Breast epithelium (tissue), 4 donors: Measurements from ENCODE around the gene MCM7. TPM values are rescaled to one million over a fixed set of nuclear protein-coding genes. Genes with fewer than 3 reads are reported as not detected.
"Not testable (repeated sequence)": the region's sequence is repeated elsewhere in the genome, so short reads cannot be mapped to it uniquely, and the experiment has no call there.

Experiments used
- DNase-seq, 2 donors: peaks; one replicate each; pipeline ENCODE4 v3.0.0-alpha.2; 2019; ENCODE audit warnings: low spot score in 2 of 2
- H3K27ac ChIP-seq, 2 donors: fragments of 200-600 bp; sonication (generic) in 1 of 2; one replicate each; pipeline ENCODE4 v1.5.1; 2016 to 2019; ENCODE audit warnings: mild to moderate bottlenecking in 1 of 2
- H3K27me3 ChIP-seq, 2 donors: fragments of 200-600 bp; sonication (generic) in 1 of 2; one replicate each; pipeline versions ENCODE4 v1.5.1 to v1.6.0; 2017 to 2019; ENCODE audit warnings: control low read depth in 1 of 2, mild to moderate bottlenecking in 1 of 2
- H3K36me3 ChIP-seq: fragments of 200-600 bp; one replicate; pipeline ENCODE4 v1.5.1; 2019
- H3K4me1 ChIP-seq, 2 donors: fragments of 200-600 bp; sonication (generic); one replicate each; pipeline ENCODE4 v1.5.1; 2016 to 2019; ENCODE audit warnings: control low read depth in 1 of 2
- H3K4me3 ChIP-seq, 3 donors: fragments of 200-600 bp; sonication (generic); 1 replicate in 2 of 3; 2 replicates in 1 of 3; pipeline ENCODE4 v1.5.1; 2016 to 2019; ENCODE audit warnings: mild to moderate bottlenecking in 3 of 3, moderate library complexity in 2 of 3
- H3K9me3 ChIP-seq, 2 donors: fragments of 200-600 bp; sonication (generic) in 1 of 2; one replicate each; pipeline ENCODE4 v1.5.1; 2016 to 2019; ENCODE audit warnings: control low read depth in 1 of 2
- CTCF ChIP-seq, 3 donors: fragments of 450-650 bp; IDR thresholded peaks; one replicate each; pipeline ENCODE4 v1.5.1; 2016 to 2017; ENCODE audit warnings: antibody characterized with exemption in 3 of 3, mild to moderate bottlenecking in 3 of 3, moderate library complexity in 3 of 3
- POLR2A ChIP-seq: fragments of 450-650 bp; IDR thresholded peaks from one replicate; pipeline ENCODE4 v1.6.1; 2016; ENCODE audit warnings: antibody characterized with exemption, mild to moderate bottlenecking, moderate library complexity
- POLR2AphosphoS5 ChIP-seq, 3 donors: sonication (generic); formaldehyde crosslinking; IDR thresholded peaks; one replicate each; pipeline ENCODE4 v1.6.1; 2017; ENCODE audit warnings: antibody characterized with exemption in 3 of 3
- intact Hi-C: fragments of 100-400 bp; cut with DNase I; formaldehyde crosslinking; loops from one replicate; pipeline ENCODE4 v1.15.1; 2023; ENCODE audit warnings: low total_unique reads
- total RNA-seq, 3 donors: library from RNA; depleted of rRNA; stranded (reverse); fragments of >200 nt; gene quantifications; one replicate each; pipeline ENCODE4 v1.1.0, GENCODE V29; 2016

MCM7 gene
- total RNA-seq, 3 donors from 2014 or later: 46.9 to 51.7 (median 50.1) TPM

DNA sequence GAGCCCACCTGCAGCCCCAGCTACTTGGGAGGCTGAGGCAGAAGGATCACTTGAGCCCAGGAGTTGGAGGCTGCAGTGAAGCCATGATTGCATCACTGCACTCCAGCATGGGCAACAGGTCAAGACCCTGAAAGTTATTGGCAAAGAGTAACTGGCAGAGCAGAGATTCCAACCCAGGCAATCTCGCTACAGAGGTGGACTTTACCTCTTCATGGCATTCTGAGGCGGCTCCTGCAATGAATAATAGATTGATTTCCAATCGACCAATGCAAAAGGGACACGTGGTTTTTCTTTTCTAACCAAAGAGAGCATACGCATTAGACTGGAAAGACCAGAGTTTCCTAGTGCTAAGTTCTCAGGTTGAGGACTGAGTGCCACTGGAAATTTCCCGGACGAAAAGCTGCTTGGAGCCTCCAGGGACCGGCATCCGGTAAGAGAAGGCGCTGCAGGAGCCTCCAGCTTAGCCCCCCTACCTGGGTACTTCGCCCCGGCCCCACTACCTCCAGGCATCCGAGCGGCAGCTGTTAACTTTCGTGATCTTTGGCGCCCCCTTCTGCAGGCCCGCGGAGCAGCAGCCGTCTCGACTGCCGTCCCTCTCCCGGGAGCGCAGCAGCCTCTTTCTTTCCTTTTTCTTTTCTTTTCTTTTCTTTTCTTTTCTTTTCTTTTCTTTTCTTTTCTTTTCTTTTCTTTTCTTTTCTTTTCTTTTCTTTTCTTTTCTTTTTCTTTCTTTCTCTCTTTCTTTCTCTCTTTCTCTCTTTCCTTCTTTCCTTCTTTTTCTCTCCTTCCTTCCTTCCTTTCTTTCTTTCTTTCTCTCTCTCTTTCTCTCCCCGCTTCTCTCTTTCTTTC lies 29.6 kb upstream of the MCM7 start:
- H3K4me3 ChIP-seq: peak overlapping the region in 2 of 3 donors; percentile 26 to 51
- no peak overlapping the region for H3K27ac ChIP-seq
- H3K27me3 ChIP-seq: no peaks in the 10 kb centered on the region

GRCh38 chr7:100130220-100130607 lies 29.0 kb upstream of the MCM7 start:
- intact Hi-C loops, DNase-seq, H3K27me3 ChIP-seq, H3K4me3 ChIP-seq, H3K4me1 ChIP-seq, H3K27ac ChIP-seq, H3K9me3 ChIP-seq, H3K36me3 ChIP-seq: not testable (repeated sequence)

More for the DNA sequence above, 29.6 kb upstream of the MCM7 start:
- Histone ChIP-seq H3K9me3 (no peaks in the 10 kb centered on the region), H3K4me1 (no peaks in the 10 kb centered on the region), H3K36me3 (no peaks in the 10 kb centered on the region)
- intact Hi-C loops: no loop called here
- TF ChIP-seq CTCF (IDR thresholded peaks at IDR 0.05): peak; percentile 77 to 91 (median 85)
- no peak for TF ChIP-seq POLR2A
- peak; percentile 52 to 83 for DNase-seq

DNA sequence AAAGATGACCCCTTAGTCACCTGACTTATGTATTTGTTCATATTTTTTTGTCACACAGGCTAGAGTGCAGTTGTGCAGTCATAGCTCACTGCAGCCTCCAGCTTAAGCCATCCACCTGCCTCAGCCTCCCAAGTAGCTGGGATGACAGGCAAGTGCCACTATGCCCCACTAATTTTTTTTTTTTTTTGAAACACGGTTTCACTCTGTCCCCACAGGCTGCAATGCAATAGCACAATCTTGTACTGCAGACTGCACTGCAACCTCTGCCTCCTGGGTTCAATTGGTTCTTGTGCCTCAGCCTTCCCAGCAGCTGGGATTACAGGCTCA lies 27.4 kb upstream of the MCM7 start:
- Histone ChIP-seq H3K27me3 (no peaks in the 10 kb centered on the region), H3K9me3 (no peaks in the 10 kb centered on the region), H3K36me3 (no peaks in the 10 kb centered on the region), H3K4me3 (peak overlapping the region in 1 of 3 donors; percentile 94), H3K4me1 (no peaks in the 10 kb centered on the region), H3K27ac (no peak overlapping the region)
- TF ChIP-seq POLR2AphosphoS5 (IDR thresholded peaks at IDR 0.05) (no peak), CTCF (IDR thresholded peaks at IDR 0.05) (no peak), POLR2A (no peak)
- DNase-seq: no peak
- intact Hi-C loops: no loop called here

GRCh38 chr7:100127866-100128636 lies 26.9 kb upstream of the MCM7 start:
- Histone ChIP-seq H3K27ac (peak overlapping the region; percentile 98 to 99), H3K27me3 (no peaks in the 10 kb centered on the region), H3K36me3 (no peaks in the 10 kb centered on the region), H3K4me1 (no peaks in the 10 kb centered on the region), H3K4me3 (peak overlapping the region; percentile 88 to 94 (median 90)), H3K9me3 (no peaks in the 10 kb centered on the region)
- TF ChIP-seq CTCF (IDR thresholded peaks at IDR 0.05) (no peak), POLR2A (no peak), POLR2AphosphoS5 (IDR thresholded peaks at IDR 0.05) (no peak)
- intact Hi-C loops: no loop called here
- no peak for DNase-seq

GRCh38 chr7:100126931-100127865 lies 26.0 kb upstream of the MCM7 start, which contains the start of gene MBLAC1:
MBLAC1 (plus strand) TSS chr7:100126967; CDS start chr7:100127396, 429 bp downstream.
- Histone ChIP-seq H3K27me3 (no peaks in the 10 kb centered on the region), H3K4me1 (no peaks in the 10 kb centered on the region), H3K4me3 (peak within 1 kb of the TSS; percentile 88 to 94 (median 90)), H3K27ac (peak within 1 kb of the TSS; percentile 98 to 99), H3K9me3 (no peaks in the 10 kb centered on the region), H3K36me3 (no peaks in the 10 kb centered on the region)
- intact Hi-C loops: no loop called here
- peak; percentile 74 to 90 for DNase-seq
- TF ChIP-seq POLR2AphosphoS5 (IDR thresholded peaks at IDR 0.05): peak; percentile 84 to 95 (median 85)
- TF ChIP-seq POLR2A: peak; percentile 32
- no peak for TF ChIP-seq CTCF (IDR thresholded peaks at IDR 0.05)
